ENCODE measurements around the gene CAMTA1.
A peak's percentile ranks its signal among the peaks of the same experiment; 100 is the strongest.

Gene CAMTA1

DNA sequence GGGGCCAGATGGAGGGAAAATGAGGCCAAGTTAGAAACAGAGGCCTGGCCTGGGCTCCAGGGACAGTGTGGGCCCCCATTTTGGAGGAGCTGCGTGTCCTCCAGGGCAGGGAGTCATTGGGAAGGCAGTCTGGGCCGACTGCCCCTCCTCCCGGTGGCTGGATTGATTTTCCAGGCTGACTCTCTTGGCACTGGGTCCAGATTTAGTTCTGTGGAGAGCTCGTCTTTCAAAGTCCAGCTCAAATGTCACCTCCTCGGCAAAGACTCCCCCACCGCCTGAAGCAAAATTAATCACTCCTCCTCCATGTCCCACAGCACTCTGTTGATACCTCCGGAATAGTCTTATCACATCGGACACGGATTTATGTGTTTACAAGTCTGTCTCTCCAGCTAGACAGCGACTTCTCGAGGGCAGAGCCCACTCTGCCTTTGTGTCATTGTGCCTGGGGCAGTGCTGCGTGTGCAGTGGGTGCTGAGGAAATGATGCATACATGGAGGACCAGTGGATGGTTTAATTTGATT is 175.1 kb downstream of the CAMTA1 start (continued):
- TF ChIP-seq TRIM28 (IDR thresholded peaks at IDR 0.05; ENCODE audit: borderline replicate concordance, low read length): no peak; the same call in none of the 2 replicates
- TF ChIP-seq ZNF707 (tag by site-specific recombination; IDR thresholded peaks at IDR 0.05): no peak
- TF ChIP-seq SETDB1 (IDR thresholded peaks at IDR 0.05; ENCODE audit: insufficient read length, low read length): no peak
- no peak for TF ChIP-seq ZNF18 (tag by site-specific recombination; IDR thresholded peaks at IDR 0.05)
- TF ChIP-seq ZNF311 (tag by site-specific recombination; IDR thresholded peaks at IDR 0.05; ENCODE audit: borderline replicate concordance): no peak
- TF ChIP-seq ZNF473 (tag by site-specific recombination; IDR thresholded peaks at IDR 0.05): no peak
- TF ChIP-seq ZNF221 (tag by site-specific recombination; IDR thresholded peaks at IDR 0.05; ENCODE audit: borderline replicate concordance): no peak
- no peak for TF ChIP-seq ZNF585B (tag by site-specific recombination; IDR thresholded peaks at IDR 0.05)
- TF ChIP-seq ZNF501 (tag by site-specific recombination; IDR thresholded peaks at IDR 0.05): 0 out of 2 replicates have a peak, but pooled peaks have one; percentile 31
- TF ChIP-seq ZBTB1 (tag by site-specific recombination; IDR thresholded peaks at IDR 0.05): no peak
- TF ChIP-seq HOXA7 (CRISPR knock-in tag; IDR thresholded peaks at IDR 0.05; ENCODE audit: borderline replicate concordance): no peak
- peak; percentile 79 for TF ChIP-seq ZNF843 (tag by site-specific recombination; IDR thresholded peaks at IDR 0.05)
- TF ChIP-seq ZNF701 (tag by site-specific recombination; IDR thresholded peaks at IDR 0.05): no peak
- peak; percentile 91 for TF ChIP-seq KLF17 (tag by site-specific recombination; IDR thresholded peaks at IDR 0.05)
- TF ChIP-seq GLI4 (tag by site-specific recombination; IDR thresholded peaks at IDR 0.05): no peak
- no peak for TF ChIP-seq ZNF639 (tag by site-specific recombination; IDR thresholded peaks at IDR 0.05)
- TF ChIP-seq ZNF521 (tag by site-specific recombination; IDR thresholded peaks at IDR 0.05): no peak
- TF ChIP-seq YY2 (tag by site-specific recombination; IDR thresholded peaks at IDR 0.05): no peak
- TF ChIP-seq, protein P1, sequence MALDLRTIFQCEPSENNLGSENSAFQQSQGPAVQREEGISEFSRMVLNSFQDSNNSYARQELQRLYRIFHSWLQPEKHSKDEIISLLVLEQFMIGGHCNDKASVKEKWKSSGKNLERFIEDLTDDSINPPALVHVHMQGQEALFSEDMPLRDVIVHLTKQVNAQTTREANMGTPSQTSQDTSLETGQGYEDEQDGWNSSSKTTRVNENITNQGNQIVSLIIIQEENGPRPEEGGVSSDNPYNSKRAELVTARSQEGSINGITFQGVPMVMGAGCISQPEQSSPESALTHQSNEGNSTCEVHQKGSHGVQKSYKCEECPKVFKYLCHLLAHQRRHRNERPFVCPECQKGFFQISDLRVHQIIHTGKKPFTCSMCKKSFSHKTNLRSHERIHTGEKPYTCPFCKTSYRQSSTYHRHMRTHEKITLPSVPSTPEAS (tag by site-specific recombination; IDR thresholded peaks at IDR 0.05): no peak
- no peak for TF ChIP-seq ZNF239 (tag by site-specific recombination; IDR thresholded peaks at IDR 0.05)
- no peak; the same call in 1 of the 2 replicates for TF ChIP-seq ZNF24 (tag by site-specific recombination; IDR thresholded peaks at IDR 0.05)
- TF ChIP-seq ZNF645 (tag by site-specific recombination; IDR thresholded peaks at IDR 0.05): no peak
- peak; percentile 83 for TF ChIP-seq ZXDB (tag by site-specific recombination; IDR thresholded peaks at IDR 0.05)
- TF ChIP-seq PBX3 (CRISPR knock-in tag; IDR thresholded peaks at IDR 0.05): no peak
- TF ChIP-seq, protein P2, sequence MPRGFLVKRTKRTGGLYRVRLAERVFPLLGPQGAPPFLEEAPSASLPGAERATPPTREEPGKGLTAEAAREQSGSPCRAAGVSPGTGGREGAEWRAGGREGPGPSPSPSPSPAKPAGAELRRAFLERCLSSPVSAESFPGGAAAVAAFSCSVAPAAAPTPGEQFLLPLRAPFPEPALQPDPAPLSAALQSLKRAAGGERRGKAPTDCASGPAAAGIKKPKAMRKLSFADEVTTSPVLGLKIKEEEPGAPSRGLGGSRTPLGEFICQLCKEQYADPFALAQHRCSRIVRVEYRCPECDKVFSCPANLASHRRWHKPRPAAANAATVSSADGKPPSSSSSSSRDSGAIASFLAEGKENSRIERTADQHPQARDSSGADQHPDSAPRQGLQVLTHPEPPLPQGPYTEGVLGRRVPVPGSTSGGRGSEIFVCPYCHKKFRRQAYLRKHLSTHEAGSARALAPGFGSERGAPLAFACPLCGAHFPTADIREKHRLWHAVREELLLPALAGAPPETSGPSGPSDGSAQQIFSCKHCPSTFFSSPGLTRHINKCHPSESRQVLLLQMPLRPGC (tag by site-specific recombination; IDR thresholded peaks at IDR 0.05): no peak
- TF ChIP-seq ZNF366 (tag by site-specific recombination; conservative IDR thresholded peaks at IDR 0.05): peak; percentile 78; the same call in 1 of the 2 replicates
- TF ChIP-seq ZNF211 (tag by site-specific recombination; IDR thresholded peaks at IDR 0.05; ENCODE audit: low read depth): no peak
- TF ChIP-seq ZNF488 (tag by site-specific recombination; IDR thresholded peaks at IDR 0.05): no peak
- TF ChIP-seq ZNF302 (tag by site-specific recombination; IDR thresholded peaks at IDR 0.05; ENCODE audit: low read depth): no peak
- TF ChIP-seq ZNF560 (tag by site-specific recombination; IDR thresholded peaks at IDR 0.05; ENCODE audit: borderline replicate concordance): no peak
- TF ChIP-seq ZNF324 (tag by site-specific recombination; IDR thresholded peaks at IDR 0.05): no peak

Measured in HEK293 (cell line).